Superior temporal gyrus (tissue), 1 donor: ENCODE data around the gene RSPH1.

Source experiments
- DNase-seq: peaks from one replicate; pipeline ENCODE4 v3.0.0-alpha.2; 2016; ENCODE audit errors: extremely low spot score

RSPH1 gene

GRCh38 chr21:42429856-42430255 is 66.2 kb downstream of the RSPH1 start:
- DNase-seq, result no peak

DNA sequence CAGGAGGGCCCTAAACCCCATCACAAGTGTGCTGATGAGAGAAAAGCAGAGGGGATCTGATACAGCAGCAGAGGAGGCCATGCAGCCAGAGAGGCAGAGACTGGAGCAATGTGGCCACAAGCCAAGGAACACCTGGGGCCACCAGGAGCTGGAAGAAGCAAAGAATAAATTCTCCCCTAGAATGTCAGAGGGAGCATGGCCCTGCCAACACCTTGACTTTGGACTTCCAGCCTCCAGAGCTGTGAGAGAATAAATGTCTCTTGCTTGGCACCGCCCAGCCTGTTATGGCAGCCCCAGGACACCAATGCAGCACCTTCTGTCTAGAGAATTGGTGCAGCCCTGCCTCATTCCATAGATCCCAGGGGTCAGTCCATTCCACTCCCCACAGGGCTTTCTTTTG is 67.0 kb downstream of the RSPH1 start:
- no peak for DNase-seq

GRCh38 chr21:42427809-42428419 is 68.1 kb downstream of the RSPH1 start:
- no peak for DNase-seq

- DNase-seq, result no peak
Measured at GRCh38 chr21:42426876-42427480, 69.0 kb downstream of the RSPH1 start.

DNA sequence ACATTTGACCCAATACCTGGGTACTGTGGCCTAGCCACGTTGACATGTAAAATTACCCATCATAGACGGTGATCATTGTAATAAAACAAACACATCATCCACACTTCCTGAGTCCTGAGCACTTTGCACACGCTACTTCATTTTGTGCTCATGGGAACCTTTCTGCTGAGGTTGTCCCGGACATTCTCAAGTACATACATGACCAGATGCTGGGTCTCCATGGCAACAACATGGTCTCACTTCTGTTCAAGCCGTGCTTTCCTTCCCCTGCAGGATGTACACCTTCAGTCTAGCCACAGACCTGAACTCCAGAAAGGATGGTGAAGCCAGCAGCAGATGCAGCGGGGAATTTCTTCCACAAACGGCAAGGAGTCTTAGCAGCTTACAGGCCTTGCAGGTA is 69.6 kb downstream of the RSPH1 start:
- DNase-seq, result no peak

GRCh38 chr21:42425591-42425990 is 70.4 kb downstream of the RSPH1 start:
- no peak for DNase-seq

GRCh38 chr21:42424914-42425541 is 71.0 kb downstream of the RSPH1 start:
- DNase-seq, result no peak

- DNase-seq, result no peak
Measured at GRCh38 chr21:42423685-42424084, 72.3 kb downstream of the RSPH1 start.

GRCh38 chr21:42423197-42423675 is 72.8 kb downstream of the RSPH1 start:
- no peak for DNase-seq
